Central memory CD8-positive, alpha-beta T cell (primary cell): ENCODE data around the gene TRIM51.
"Not testable (repeated sequence)": the region's sequence is repeated elsewhere in the genome, so short reads cannot be mapped to it uniquely, and the experiment has no call there.

Experiments used
- ATAC-seq: fragments of 150-1000 bp; cut with Tn5 transposase; replicated peaks from 2 replicates; pipeline ENCODE4 v1.10.0; 2022; ENCODE audit warnings: mild to moderate bottlenecking, moderate FRiP score, moderate number of reproducible peaks; ENCODE audit not compliant: poor library complexity, severe bottlenecking; ENCODE audit errors: extremely low read depth
- DNase-seq, 2 donors: peaks; one replicate each; pipeline ENCODE4 v3.0.0; 2021; ENCODE audit warnings: low spot score in 2 of 2
- H3K27ac Mint-ChIP-seq: one replicate; pipeline ENCODE4 v1.8.0; 2022; ENCODE audit warnings: low read depth, mild to moderate bottlenecking, moderate library complexity, mixed read lengths
- H3K27me3 Mint-ChIP-seq: one replicate; pipeline ENCODE4 v1.8.0; 2022; ENCODE audit warnings: mixed read lengths
- H3K36me3 Mint-ChIP-seq: one replicate; pipeline ENCODE4 v1.8.0; 2022; ENCODE audit warnings: mild to moderate bottlenecking, moderate library complexity, mixed read lengths; ENCODE audit not compliant: insufficient read depth
- H3K4me1 Mint-ChIP-seq: one replicate; pipeline ENCODE4 v1.8.0; 2022; ENCODE audit warnings: mixed read lengths
- H3K4me3 Mint-ChIP-seq: one replicate; pipeline ENCODE4 v1.8.0; 2022; ENCODE audit warnings: mild to moderate bottlenecking, moderate library complexity, mixed read lengths
- H3K9me3 Mint-ChIP-seq: one replicate; pipeline ENCODE4 v1.8.0; 2022; ENCODE audit warnings: mixed read lengths

TRIM51 gene, protein sequence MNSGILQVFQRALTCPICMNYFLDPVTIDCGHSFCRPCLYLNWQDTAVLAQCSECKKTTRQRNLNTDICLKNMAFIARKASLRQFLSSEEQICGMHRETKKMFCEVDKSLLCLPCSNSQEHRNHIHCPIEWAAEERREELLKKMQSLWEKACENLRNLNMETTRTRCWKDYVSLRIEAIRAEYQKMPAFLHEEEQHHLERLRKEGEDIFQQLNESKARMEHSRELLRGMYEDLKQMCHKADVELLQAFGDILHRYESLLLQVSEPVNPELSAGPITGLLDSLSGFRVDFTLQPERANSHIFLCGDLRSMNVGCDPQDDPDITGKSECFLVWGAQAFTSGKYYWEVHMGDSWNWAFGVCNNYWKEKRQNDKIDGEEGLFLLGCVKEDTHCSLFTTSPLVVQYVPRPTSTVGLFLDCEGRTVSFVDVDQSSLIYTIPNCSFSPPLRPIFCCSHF

GRCh38 chr11:55882997-55883396 is at the start of gene TRIM51:
Gene TRIM51 (plus strand): TSS chr11:55883297. CDS start chr11:55885429, 2,132 bp downstream.
- peaks cover 22% of the 10 kb centered on the region for H3K9me3 Mint-ChIP-seq
- not testable (repeated sequence) for ATAC-seq, DNase-seq, H3K4me1 Mint-ChIP-seq, H3K36me3 Mint-ChIP-seq, H3K27ac Mint-ChIP-seq, H3K4me3 Mint-ChIP-seq, H3K27me3 Mint-ChIP-seq

DNA sequence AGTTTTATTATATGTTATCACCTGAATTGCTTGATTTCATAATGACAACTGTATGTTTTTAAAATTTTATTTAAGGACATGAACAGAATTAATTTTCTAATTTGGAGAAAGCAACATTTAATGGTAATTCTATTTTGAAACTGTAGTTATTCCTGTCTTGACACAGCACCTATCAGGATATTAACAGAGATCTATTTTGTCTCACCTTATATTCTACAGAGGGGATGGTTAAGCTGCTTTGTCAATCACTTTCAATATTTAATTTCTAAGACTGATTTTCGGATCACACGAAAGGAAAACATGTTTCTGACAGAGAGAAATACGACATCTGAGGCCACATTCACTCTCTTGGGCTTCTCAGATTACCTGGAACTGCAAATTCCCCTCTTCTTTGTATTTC is 44.6 kb upstream of the TRIM51 start, which contains the start of gene OR5D16:
TSS of gene OR5D16 (plus strand) at position 301 of the 400 bp plus-strand sequence. CDS start at position 301, 0 bp downstream.
- peaks cover 25% of the 10 kb centered on the region for H3K9me3 Mint-ChIP-seq
- ATAC-seq (no peak), DNase-seq (no peak)
- no peak within 1 kb of the TSS for H3K4me3 Mint-ChIP-seq
- H3K4me1 Mint-ChIP-seq = no peaks in the 10 kb centered on the region
- no peaks in the 10 kb centered on the region for H3K27me3 Mint-ChIP-seq
- H3K36me3 Mint-ChIP-seq = no peaks in the 10 kb centered on the region
- no peak within 1 kb of the TSS for H3K27ac Mint-ChIP-seq

- Mint-ChIP-seq H3K4me1 (no peaks in the 10 kb centered on the region), H3K36me3 (no peaks in the 10 kb centered on the region), H3K9me3 (peaks cover 22% of the 10 kb centered on the region), H3K4me3 (no peak overlapping the region), H3K27me3 (no peaks in the 10 kb centered on the region), H3K27ac (no peak overlapping the region)
- no peak for DNase-seq
- ATAC-seq = no peak
Measured at GRCh38 chr11:55847453-55847852, 35.6 kb upstream of the TRIM51 start.

DNA sequence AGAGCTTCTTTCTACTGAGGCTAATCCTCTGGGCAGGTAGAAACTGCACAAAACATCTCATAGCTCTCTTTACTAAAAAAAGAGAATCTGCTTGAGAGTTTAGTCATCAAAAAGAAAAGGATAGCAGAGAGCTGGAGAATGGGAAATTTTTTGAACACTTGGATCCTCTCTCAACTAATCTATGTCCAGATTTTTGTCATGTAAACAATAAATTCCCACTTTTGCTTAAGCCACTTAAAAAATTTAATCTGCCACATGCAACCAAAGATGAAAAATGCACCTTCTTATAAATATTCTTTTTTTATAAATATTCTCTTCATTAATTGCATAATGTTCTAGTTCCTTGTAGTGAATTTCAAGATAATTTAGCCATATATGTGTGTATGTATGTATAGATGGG is 34.1 kb upstream of the TRIM51 start:
- H3K27ac Mint-ChIP-seq = no peak overlapping the region
- H3K27me3 Mint-ChIP-seq = no peaks in the 10 kb centered on the region
- no peak overlapping the region for H3K4me3 Mint-ChIP-seq
- H3K36me3 Mint-ChIP-seq = no peaks in the 10 kb centered on the region
- H3K9me3 Mint-ChIP-seq = peaks cover 24% of the 10 kb centered on the region
- ATAC-seq (no peak), DNase-seq (no peak)
- H3K4me1 Mint-ChIP-seq = no peaks in the 10 kb centered on the region

- no peaks in the 10 kb centered on the region for H3K27me3 Mint-ChIP-seq
- no peak overlapping the region for H3K27ac Mint-ChIP-seq
- H3K36me3 Mint-ChIP-seq = no peaks in the 10 kb centered on the region
- ATAC-seq (no peak), DNase-seq (no peak)
- no peak overlapping the region for H3K4me3 Mint-ChIP-seq
- no peaks in the 10 kb centered on the region for H3K4me1 Mint-ChIP-seq
- peaks cover 12% of the 10 kb centered on the region for H3K9me3 Mint-ChIP-seq
Measured at GRCh38 chr11:55852141-55852540, 31.0 kb upstream of the TRIM51 start.

- Mint-ChIP-seq H3K27me3 (no peaks in the 10 kb centered on the region), H3K4me3 (no peak overlapping the region), H3K9me3 (peaks cover 17% of the 10 kb centered on the region), H3K4me1 (no peaks in the 10 kb centered on the region), H3K27ac (no peak overlapping the region), H3K36me3 (no peaks in the 10 kb centered on the region)
- DNase-seq = no peak
- ATAC-seq = no peak
Measured at GRCh38 chr11:55854704-55855103, 28.4 kb upstream of the TRIM51 start.

DNA sequence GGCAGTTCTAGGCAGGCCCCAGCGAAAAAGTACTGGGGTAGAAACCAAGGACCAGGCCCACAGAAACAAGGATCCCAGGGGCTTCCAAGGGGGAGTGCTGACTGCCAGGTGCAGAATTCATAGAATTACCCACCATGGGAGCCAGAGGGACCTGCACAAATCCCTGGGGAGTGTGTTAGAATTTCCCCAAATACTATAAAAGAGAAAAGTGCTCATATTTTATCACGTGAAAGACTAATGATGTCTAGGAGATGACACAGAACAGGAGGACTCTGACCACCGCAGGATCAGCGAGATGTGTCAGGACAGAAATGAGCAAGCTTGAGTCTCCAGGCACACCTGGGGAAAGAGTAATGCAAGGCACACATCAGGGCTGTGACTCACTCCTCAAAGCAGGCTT is 15.7 kb upstream of the TRIM51 start:
- H3K4me1 Mint-ChIP-seq, ATAC-seq, H3K27me3 Mint-ChIP-seq, H3K27ac Mint-ChIP-seq, DNase-seq, H3K36me3 Mint-ChIP-seq, H3K4me3 Mint-ChIP-seq: not testable (repeated sequence)
- H3K9me3 Mint-ChIP-seq = peaks cover 11% of the 10 kb centered on the region

- H3K27me3 Mint-ChIP-seq, DNase-seq, H3K4me1 Mint-ChIP-seq, H3K27ac Mint-ChIP-seq, H3K4me3 Mint-ChIP-seq, H3K9me3 Mint-ChIP-seq, ATAC-seq, H3K36me3 Mint-ChIP-seq: not testable (repeated sequence)
Measured at GRCh38 chr11:55872731-55873130, 10.4 kb upstream of the TRIM51 start.

GRCh38 chr11:55873146-55873545 is 10.0 kb upstream of the TRIM51 start:
- DNase-seq, H3K9me3 Mint-ChIP-seq, H3K4me3 Mint-ChIP-seq, H3K27me3 Mint-ChIP-seq, H3K4me1 Mint-ChIP-seq, H3K27ac Mint-ChIP-seq, H3K36me3 Mint-ChIP-seq, ATAC-seq: not testable (repeated sequence)

GRCh38 chr11:55884995-55885394 is 1.9 kb downstream of the TRIM51 start:
- DNase-seq, H3K4me3 Mint-ChIP-seq, H3K36me3 Mint-ChIP-seq, H3K4me1 Mint-ChIP-seq, H3K27me3 Mint-ChIP-seq, H3K27ac Mint-ChIP-seq, ATAC-seq: not testable (repeated sequence)
- H3K9me3 Mint-ChIP-seq = peaks cover 22% of the 10 kb centered on the region

GRCh38 chr11:55885481-55885880 is 2.4 kb downstream of the TRIM51 start:
- H3K4me1 Mint-ChIP-seq, DNase-seq, H3K4me3 Mint-ChIP-seq, H3K27me3 Mint-ChIP-seq, H3K27ac Mint-ChIP-seq, ATAC-seq, H3K36me3 Mint-ChIP-seq: not testable (repeated sequence)
- H3K9me3 Mint-ChIP-seq = peaks cover 22% of the 10 kb centered on the region

- Mint-ChIP-seq H3K9me3 (peaks cover 23% of the 10 kb centered on the region), H3K27ac (no peak overlapping the region), H3K4me1 (no peaks in the 10 kb centered on the region), H3K4me3 (no peak overlapping the region), H3K27me3 (no peaks in the 10 kb centered on the region), H3K36me3 (peaks cover 2% of the 10 kb centered on the region)
- DNase-seq (no peak), ATAC-seq (no peak)
Measured at GRCh38 chr11:55895216-55895615, 12.1 kb downstream of the TRIM51 start.

DNA sequence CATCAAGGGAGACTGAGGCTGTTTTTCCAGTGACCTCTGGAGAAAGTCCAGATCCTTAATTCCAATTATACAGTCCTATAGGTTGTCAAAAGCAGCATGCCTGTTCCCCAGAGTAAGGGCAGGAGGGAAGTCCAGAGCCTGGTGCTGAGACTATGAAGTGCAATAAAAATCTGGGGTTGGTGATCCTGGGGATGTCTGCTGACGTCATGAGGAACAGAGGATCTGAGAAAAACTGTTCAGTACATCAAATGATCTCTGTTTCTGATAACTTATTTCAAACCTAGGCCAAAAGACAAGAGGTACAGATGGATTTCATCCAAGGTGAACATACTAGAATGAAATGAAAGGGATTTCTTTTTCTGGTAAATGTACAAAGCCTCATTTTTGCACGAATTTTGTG is 19.2 kb downstream of the TRIM51 start:
- ATAC-seq (no peak), DNase-seq (no peak)
- Mint-ChIP-seq H3K27ac (no peak overlapping the region), H3K27me3 (no peaks in the 10 kb centered on the region), H3K4me3 (no peak overlapping the region), H3K36me3 (no peaks in the 10 kb centered on the region), H3K9me3 (peaks cover 11% of the 10 kb centered on the region), H3K4me1 (no peaks in the 10 kb centered on the region)
